ENCODE data around the gene CCHCR1. TPM values are rescaled to one million over a fixed set of nuclear protein-coding genes. Genes with fewer than 3 reads are reported as not detected.

Gene CCHCR1
- total RNA-seq, 4 donors from 2014 or later = 28.3 to 86.6 (median 36.2) TPM

- Histone ChIP-seq H3K27me3 (no peaks in the 10 kb centered on the region), H3K36me3 (no peaks in the 10 kb centered on the region), H3K4me1 (peaks cover 0 to 16% (median 3%) of the 10 kb centered on the region in 4 donors), H3K9me3 (no peaks in the 10 kb centered on the region), H3K4me3 (no peak overlapping the region), H3K27ac (no peak overlapping the region)
- TF ChIP-seq CTCF (IDR thresholded peaks at IDR 0.05) (no peak), POLR2A (IDR thresholded peaks at IDR 0.05) (no peak)
- no peak for DNase-seq
Observed at GRCh38 chr6:31139599-31139998, 18.0 kb downstream of the CCHCR1 start.

GRCh38 chr6:31138982-31139381 lies 18.6 kb downstream of the CCHCR1 start, which contains the start of gene PSORS1C2:
TSS of gene PSORS1C2 (minus strand) at chr6:31139066. CDS start at chr6:31139026, 40 bp downstream.
- Histone ChIP-seq H3K4me3 (peak within 1 kb of the TSS in 2 of 4 donors; percentile 29 to 42), H3K27ac (no peak within 1 kb of the TSS), H3K36me3 (no peaks in the 10 kb centered on the region), H3K27me3 (no peaks in the 10 kb centered on the region), H3K9me3 (no peaks in the 10 kb centered on the region), H3K4me1 (peaks cover 0 to 16% (median 3%) of the 10 kb centered on the region in 4 donors)
- no peak for DNase-seq
- TF ChIP-seq CTCF (IDR thresholded peaks at IDR 0.05) (no peak), POLR2A (IDR thresholded peaks at IDR 0.05) (no peak)

- Histone ChIP-seq H3K4me3 (no peak overlapping the region), H3K27ac (no peak overlapping the region), H3K4me1 (peaks cover 0 to 7% (median 3%) of the 10 kb centered on the region in 4 donors), H3K9me3 (no peaks in the 10 kb centered on the region), H3K27me3 (no peaks in the 10 kb centered on the region), H3K36me3 (no peaks in the 10 kb centered on the region)
- TF ChIP-seq POLR2A (IDR thresholded peaks at IDR 0.05) (no peak), CTCF (IDR thresholded peaks at IDR 0.05) (no peak)
- DNase-seq = no peak
Observed at GRCh38 chr6:31135710-31136109, 21.9 kb downstream of the CCHCR1 start.

GRCh38 chr6:31132806-31133205 lies 24.8 kb downstream of the CCHCR1 start:
- TF ChIP-seq POLR2A (IDR thresholded peaks at IDR 0.05) (no peak), CTCF (IDR thresholded peaks at IDR 0.05) (no peak)
- peaks cover 0 to 3% (median 1%) of the 10 kb centered on the region in 4 donors for H3K4me1 ChIP-seq
- DNase-seq = no peak
- no peak overlapping the region for H3K27ac ChIP-seq
- no peaks in the 10 kb centered on the region for H3K36me3 ChIP-seq
- no peaks in the 10 kb centered on the region for H3K9me3 ChIP-seq
- no peak overlapping the region for H3K4me3 ChIP-seq
- no peaks in the 10 kb centered on the region for H3K27me3 ChIP-seq

- H3K27ac ChIP-seq = no peak overlapping the region
- H3K36me3 ChIP-seq = no peaks in the 10 kb centered on the region
- no peaks in the 10 kb centered on the region for H3K9me3 ChIP-seq
- no peak overlapping the region for H3K4me3 ChIP-seq
- TF ChIP-seq CTCF (IDR thresholded peaks at IDR 0.05) (no peak), POLR2A (IDR thresholded peaks at IDR 0.05) (no peak)
- peaks cover 0 to 2% (median 0%) of the 10 kb centered on the region in 4 donors for H3K4me1 ChIP-seq
- H3K27me3 ChIP-seq = no peaks in the 10 kb centered on the region
- DNase-seq = no peak
Observed at GRCh38 chr6:31131595-31131994, 26.0 kb downstream of the CCHCR1 start.

- TF ChIP-seq CTCF (IDR thresholded peaks at IDR 0.05) (no peak), POLR2A (IDR thresholded peaks at IDR 0.05) (no peak)
Observed at GRCh38 chr6:31130751-31131150, 26.9 kb downstream of the CCHCR1 start.

More at GRCh38 chr6:31130751-31131150, 26.9 kb downstream of the CCHCR1 start:
- peaks cover 0 to 7% (median 0%) of the 10 kb centered on the region in 4 donors for H3K4me1 ChIP-seq
- no peak overlapping the region for H3K27ac ChIP-seq
- H3K9me3 ChIP-seq = no peaks in the 10 kb centered on the region
- no peak overlapping the region for H3K4me3 ChIP-seq
- H3K36me3 ChIP-seq = no peaks in the 10 kb centered on the region
- H3K27me3 ChIP-seq = no peaks in the 10 kb centered on the region
- DNase-seq = no peak

All from Peyer's patch (tissue), 4 donors.